HG03066 (cell line): Measurements from ENCODE around the gene ZNF813.
"Not testable (repeated sequence)": the region's sequence is repeated elsewhere in the genome, so short reads cannot be mapped to it uniquely, and the experiment has no call there.

Experiments
- ATAC-seq: cut with Tn5 transposase; IDR thresholded peaks from one replicate; pipeline ENCODE4 v1.9.1; 2021; ENCODE audit warnings: low read depth; ENCODE audit not compliant: unreplicated experiment

Gene ZNF813

DNA sequence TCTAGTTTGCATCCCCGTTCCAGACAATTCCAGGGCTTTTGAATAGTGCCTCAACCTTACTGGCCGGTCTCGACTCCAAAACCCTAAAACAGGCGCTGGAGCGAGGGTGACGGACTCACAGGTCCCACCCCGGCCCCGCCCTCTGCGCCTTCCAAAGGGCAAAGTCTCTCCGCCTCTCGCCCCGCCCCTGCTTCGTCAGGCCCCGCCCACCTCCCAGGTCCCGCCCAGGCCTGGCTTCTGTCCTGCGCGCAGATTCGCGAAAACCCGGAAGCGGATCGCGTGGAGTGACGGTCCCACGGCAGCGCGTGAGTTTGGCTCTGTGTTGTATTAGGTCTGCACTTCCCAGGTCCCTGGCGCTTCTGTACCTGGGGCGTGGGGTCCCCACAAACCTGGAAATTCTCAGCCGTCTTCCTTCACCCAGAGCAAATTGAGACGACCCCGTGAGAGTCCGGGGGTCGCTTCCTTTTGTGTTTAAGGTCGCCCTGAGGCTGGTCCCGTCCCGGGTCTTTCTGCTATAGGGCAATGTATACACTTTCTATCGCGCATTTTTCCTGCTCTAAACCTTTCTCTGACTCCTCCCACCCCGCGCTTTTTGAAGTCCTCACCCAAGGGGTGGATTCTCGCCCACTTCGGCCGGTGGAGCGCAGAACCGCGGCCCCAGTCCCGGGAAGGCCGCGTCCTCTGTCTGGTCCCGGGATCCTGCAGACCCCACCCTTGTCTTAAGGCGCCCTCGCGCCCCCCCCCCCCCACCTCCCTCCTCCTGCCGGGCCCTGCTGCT, at the start of gene ZNF813:
Gene ZNF813, plus strand, starts transcription at position 249 of the 778 bp plus-strand sequence. CDS start 16,090 bp downstream, outside the sequence.
- ATAC-seq: peak; percentile 71

DNA sequence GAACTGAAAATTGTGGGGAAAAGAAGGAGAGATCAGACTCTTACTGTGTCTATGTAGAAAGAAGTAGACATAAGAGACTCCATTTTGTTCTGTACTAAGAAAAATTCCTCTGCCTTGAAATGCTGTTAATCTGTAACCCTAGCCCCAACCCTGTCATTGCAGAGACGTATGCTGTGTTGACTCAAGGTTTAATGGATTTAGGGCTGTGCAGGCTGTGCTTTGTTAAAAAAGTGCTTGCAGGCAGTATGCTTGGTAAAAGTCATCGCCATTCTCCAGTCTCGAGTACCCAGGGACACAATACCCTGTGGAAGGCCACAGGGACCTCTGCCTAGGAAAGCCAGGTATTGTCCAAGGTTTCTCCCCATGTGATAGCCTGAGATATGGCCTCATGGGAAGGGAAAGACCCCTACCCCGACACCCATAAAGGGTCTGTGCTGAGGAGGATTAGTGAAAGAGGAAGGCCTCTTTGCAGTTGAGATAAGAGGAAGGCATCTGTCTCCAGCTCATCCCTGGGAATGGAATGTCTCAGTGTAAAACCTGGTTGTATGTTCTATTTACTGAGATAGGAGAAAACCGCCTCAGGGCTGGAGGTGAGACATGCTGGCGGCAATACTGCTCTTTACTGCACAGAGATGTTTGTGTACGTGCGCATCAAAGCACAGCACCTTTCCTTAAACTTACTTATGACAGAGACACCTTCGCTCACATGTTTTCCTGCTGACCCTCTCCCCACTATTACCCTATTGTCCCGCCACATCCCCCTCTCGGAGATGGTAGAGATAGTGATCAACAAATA, 46.8 kb upstream of the ZNF813 start:
- not testable (repeated sequence) for ATAC-seq

DNA sequence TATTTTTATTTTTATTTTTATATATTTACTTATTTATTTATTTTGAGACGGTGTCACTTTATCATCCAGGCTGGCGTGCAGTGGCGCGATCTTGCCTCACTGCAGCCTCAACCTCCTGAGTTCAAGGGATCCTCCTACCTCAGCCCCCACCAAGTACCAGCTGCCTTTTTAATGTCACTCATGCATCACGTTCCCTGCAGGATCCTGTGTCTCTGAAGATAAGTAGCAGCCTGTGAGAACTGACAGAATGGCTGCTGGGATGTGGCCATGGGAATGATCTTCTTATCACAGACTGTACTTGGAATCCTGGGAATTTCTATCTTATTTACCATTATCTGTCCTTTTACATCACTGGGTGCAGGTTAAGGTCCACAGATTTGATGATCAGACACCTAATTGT, 45.0 kb upstream of the ZNF813 start:
- no peak for ATAC-seq

DNA sequence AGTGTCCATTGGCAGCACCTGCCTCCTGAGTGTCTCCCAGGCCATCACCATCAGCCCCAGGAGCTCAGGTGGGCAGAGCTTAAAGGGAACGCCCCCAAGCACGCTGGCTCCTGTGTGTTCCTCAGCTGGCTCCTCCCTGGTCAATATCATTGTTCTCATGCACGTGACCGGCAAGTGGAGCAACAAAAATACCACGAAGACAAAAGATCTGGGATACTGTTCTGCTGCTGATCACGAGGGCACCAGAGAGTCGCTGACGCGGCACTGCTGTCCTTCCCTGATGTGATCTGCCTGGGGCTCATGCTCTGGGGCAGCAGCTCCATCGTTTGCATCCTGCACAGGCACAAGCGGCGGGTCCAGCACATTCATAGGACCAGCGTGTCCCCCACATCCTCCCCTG, 44.5 kb upstream of the ZNF813 start:
- not testable (repeated sequence) for ATAC-seq

DNA sequence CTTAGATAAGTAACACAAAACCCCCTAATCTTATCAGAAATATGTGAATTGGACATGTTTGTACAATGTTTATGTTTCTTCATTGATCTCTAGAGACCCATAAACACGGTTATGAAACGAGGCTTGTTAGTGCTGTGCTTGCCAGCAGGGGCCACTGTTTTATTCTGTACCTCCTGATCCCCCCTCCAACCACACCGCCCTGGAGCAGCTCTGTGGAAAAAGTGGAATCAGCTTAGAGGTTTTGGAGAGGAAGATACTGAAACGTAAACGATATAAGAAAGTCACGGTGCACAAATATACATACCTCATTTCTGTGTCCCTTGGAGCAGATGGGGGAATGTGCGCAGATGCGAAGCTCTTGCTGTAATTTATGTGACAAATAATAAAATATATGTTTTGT, 43.9 kb upstream of the ZNF813 start:
- ATAC-seq: not testable (repeated sequence)

DNA sequence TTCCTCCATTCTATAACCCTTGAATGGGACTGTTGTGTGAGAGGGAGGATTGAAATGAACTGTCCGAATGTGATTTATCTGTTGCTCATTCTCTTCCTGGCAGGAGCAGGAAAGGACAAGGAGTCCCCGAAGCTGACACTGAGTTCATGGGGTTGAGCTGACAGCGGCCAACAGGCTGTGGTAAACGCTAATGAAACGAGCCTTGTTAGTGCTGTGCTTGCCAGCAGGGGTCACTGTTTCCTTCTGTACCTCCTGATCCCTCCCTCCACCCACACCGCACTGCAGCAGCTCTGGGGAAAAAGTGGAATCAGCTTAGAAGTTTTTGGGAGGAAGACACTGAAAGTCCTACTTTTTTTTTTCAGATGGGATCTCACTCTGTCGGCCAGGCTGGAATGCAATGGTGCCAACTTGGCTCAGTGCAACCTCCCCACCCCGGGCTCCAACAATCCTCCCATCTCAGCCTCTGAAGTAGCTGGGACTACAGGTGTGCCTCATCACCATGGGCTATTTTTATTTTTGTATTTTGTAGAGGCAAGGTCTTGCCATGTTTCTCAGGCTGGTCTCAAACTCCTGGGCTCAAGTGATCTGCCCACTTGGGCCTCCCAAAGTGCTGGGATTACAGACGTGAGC, 42.5 kb upstream of the ZNF813 start:
- ATAC-seq: no peak

DNA sequence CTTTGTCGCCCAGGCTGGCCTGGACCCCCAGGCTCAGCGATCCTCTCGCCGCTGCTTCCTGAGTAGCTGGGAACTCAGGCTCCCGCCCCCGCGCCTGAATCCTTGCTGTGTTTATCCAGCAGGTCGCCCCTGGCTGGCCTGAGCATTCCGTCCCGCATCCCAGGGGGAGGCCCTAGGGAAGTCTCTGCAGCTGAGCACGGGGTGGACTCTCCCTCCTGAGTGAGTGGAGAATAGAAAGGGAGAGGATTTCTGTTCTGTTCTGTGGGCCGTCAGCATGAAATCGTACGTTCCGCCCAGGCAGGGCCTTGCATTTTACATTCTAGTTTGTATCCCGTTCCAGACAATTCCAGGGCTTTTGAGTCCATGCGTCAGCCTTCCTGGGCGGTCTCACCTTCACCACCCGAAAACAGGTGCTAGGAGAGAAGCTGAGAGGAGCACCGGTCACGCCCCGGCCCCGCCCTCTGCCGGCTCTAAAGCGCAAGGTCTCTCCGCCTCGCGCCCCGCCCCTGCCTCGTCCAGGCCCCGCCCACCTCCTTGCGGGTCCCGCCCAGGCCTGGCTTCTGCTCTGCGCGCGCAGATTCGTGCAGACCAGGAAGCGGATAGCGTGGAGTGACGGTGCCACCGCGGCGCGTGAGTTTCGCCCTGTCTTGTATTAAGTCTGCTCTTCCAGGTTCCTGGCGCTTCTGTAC, 36.0 kb upstream of the ZNF813 start, which contains the start of gene ZNF761:
Gene ZNF761, plus strand, starts transcription at position 586 of the 689 bp plus-strand sequence. CDS start 15,285 bp downstream, outside the sequence.
- peak; percentile 96 for ATAC-seq

DNA sequence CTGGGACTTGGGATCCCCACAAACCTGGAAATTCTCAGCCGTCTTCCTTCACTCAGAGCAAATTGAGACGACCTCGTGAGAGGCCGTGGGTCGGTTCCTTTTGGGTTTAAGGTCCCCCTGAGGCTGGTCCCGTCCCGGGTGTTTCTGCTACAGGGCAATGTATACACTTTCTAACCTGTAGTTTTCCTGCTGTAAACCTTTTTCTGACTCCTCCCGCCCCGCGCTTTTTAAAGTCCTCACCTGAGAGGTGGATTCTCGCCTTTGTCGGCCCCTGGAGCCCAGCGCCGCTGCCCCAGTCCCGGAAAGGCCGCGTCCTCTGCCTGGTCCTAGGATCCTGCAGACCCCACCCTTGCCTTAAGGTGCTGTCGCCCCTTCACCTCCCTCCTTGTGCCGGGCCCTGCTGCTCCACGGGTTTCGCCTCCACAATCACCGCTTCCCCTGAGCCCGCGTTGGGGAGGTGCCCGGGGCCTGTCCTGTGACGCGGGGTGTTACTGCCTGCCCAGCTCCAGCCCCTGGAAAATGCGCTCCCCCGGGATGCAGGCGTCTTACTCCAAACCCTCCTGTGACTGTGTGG, 35.4 kb upstream of the ZNF813 start:
- ATAC-seq: peak; percentile 11

DNA sequence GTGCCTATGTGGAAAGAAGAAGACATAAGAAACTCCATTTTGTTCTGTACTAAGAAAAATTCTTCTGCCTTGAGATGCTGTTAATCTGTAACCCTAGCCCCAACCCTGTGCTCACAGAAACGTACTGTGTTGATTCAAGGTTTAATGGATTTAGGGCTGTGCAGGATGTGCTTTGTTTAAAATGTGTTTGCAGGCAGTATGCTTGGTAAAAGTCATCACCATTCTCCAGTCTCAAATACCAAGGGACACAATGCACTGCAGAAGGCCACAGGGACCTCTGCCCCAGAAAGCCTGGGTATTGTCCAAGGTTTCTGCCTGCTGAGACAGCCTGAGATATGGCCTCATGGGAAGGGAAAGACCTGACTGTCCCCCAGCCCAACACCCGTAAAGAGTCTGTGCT, 23.7 kb upstream of the ZNF813 start:
- not testable (repeated sequence) for ATAC-seq

DNA sequence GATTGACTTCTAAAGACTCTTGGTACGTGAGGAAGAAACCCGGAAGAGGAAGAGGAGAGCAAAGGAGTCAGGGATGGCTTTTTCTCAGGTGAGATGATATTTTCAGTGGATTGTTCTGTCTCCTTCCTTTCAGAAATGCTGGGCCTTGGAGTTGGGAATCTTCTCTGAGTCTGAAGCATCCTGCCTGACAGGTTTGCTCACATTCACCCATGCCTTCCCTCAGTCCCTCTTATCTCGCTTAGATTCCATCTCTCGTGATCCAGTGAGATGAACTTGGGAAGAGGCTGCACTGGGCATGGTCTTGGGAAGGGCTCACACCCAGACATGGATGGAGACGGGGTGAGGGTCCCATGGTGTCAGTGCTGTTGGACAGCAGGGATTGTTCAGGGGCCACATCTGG, 20.3 kb upstream of the ZNF813 start:
- not testable (repeated sequence) for ATAC-seq

DNA sequence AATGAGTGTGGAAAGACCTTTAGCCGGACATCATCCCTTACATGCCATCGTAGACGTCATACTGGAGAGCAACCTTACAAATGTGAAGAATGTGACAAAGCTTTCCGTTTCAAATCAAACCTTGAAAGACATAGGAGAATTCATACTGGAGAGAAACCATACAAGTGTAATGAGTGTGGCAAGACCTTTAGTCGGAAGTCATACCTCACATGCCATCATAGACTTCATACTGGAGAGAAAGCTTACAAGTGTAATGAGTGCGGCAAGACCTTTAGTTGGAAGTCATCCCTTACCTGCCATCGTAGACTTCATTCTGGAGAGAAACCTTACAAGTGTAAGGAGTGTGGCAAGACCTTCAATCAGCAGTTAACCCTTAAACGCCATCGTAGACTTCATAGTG, 11.7 kb upstream of the ZNF813 start:
- ATAC-seq: no peak

DNA sequence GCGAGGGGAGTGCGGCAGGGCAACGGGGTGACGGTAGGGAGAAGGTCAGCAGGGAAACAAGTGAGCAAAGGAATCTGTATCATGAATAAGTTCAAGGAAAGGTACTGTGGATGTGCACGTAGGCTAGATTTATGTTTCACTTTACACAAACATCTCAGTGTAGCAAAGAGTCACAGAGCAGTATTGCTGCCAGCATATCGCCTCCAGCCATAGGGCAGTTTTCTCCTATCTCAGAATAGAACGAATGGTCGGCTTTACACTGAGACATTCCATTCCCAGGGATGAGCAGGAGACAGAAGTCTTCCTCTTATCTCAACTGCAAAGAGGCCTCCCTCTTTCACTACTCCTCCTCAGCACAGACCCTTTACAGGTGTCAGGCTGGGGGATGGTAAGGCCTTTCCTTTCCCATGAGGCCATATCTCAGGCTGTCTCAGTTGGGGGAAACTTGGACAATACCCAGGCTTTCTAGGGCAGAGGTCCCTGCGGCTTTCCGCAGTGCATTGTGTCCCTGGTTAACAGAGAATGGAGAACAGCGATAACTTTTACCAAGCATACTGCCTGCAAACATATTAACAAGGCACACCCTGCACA, 7.3 kb upstream of the ZNF813 start:
- not testable (repeated sequence) for ATAC-seq

DNA sequence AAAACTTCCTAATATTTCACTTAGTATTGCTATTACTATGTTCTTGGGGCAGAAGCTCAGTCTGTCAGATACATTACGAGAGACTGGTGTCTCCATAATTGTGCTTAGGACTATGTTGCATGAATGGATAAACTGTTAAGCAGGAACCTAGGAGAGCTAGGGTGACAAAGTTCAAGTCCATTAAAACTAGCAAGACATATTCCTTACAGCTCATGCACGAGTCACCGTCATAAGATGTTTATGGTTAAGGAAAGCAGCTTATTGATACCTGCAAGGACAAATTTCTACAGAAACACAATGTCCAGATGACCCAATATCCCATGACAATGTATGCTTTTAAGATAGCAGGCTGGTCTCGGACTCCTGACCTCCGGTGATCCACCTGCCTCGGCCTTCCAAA, 5.7 kb upstream of the ZNF813 start:
- ATAC-seq: no peak

DNA sequence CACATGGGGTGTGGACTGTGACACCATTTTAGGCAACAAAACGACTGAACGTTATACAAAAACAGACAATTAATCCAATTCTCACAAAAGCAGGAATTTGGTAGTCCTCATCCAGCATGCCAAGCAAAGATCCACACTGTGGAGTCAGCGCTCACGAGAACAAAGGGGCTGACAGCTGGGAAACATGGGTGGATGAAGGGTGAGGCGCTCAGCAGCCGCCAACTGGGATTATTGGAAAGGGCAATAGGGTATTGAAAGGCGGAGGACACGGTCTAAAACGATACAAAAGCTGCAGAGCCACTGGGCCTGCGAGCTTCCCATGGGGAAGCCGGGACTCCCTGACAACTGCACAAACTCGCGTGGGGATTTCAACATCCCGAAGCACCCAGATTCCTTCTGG, 4.7 kb upstream of the ZNF813 start:
- no peak for ATAC-seq

DNA sequence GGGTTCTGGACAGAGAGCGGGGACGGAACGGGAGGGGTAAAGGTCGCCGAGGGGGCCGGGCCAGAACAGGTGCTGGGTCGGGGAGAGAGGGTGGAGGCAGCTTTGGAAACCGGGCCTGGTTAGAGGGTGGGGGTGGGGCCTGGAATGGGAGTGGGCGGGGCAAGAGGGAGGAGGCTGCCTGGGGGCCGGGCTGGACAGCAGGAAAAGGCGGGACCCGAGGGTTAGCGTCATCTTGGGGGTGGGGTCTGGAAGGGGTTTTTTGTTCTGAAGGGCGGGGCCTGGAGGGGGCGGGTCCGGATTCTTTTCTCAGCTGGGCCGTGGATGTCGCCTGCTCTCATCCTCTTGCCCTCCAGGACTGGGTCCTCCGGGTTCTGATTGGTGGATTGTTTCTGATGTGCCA, 4.3 kb upstream of the ZNF813 start:
- no peak for ATAC-seq

DNA sequence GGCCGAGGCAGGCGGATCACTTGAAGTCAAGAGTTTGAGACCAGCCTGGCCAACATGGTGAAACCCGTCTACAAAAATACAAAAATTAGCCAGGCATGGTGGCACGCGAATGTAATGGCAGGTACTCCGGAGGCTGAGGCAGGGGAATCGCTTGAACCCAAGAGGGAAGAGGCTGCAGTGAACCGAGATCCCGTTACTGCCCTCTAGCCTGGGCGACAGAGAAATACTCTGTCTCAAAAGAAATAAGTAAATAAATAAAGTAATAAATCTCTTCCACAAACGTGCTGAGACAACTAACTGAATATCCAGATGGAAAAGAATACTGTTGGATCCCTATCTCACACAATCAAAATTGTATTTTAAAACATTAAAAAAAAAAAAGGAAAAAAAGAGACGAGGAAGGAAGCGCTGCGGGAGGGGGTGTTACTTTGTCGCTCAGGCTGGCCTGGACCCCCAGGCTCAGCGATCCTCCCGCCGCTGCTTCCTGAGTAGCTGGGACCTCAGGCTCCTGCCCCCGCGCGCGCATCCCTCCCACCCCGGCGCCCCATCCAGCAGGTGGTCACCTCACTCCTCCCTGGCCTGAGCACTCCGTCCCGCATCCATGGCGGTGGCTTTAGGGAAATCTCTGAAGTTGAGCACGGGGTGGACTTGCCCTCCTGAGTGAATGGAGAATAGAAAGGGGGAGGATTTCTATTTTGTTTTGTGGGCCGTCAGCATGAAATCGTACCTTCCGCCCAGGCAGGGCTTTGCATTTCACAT, 628 bp upstream of the ZNF813 start:
- peak; percentile 21 for ATAC-seq

DNA sequence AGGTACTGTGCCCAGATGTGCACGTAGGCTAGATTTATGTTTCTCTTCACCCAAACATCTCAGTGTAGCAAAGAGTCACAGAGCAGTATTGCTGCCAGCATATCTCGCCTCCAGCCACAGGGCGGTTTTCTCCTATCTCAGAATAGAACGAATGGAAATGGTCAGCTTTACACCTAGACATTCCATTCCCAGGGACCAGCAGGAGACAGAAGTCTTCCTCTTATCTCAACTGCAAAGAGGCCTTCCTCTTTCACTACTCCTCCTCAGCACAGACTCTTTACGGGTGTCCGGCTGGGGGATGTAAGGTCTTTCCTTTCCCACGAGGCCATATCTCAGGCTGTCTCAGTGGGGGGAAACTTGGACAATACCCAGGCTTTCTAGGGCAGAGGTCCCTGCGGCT, 1.1 kb downstream of the ZNF813 start:
- not testable (repeated sequence) for ATAC-seq

DNA sequence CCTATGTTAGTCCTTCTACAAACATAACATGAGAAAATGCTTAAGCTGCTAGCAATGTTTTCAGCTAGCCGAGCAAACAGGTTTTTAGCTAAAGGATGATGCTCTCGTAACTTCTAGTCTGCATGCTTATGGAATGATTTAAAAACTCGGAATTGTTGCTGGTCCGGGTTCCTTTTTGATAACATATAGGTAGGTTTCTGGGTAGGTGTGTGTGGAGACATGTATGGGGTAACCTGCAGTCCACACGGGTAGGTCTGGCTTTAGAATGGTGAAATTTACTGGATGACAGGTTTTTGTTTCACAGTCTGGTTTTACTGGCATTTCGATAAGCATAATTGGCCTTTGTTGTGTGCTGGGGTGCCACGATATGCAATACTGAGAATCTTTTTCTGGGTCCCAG, 4.4 kb downstream of the ZNF813 start:
- ATAC-seq: no peak

DNA sequence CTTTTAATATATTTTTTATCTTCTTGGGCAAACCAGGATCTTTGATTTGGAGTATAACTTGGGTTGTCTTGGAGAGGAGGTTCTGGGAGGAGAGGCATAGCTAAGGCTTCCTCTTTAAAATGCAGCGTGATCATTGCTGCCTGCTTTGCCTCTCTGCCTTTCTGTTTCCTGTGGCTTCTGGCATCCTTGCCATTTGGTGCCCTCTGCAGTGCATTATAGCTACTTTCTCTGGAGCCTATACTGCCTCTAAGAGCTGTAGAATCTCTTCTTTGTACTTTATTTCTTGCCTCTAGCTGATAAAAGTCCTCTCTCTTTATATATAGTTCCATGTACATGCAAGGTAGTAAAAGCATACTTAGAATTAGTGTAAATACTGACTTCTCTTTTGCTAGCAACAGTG, 7.3 kb downstream of the ZNF813 start:
- not testable (repeated sequence) for ATAC-seq
